ENCODE results near the gene NFIX.
A peak's percentile ranks its signal among the peaks of the same experiment; 100 is the strongest.

Gene NFIX

GRCh38 chr19:13078897-13079541, 83.7 kb downstream of the NFIX start:
- no peak for DNase-seq

DNA sequence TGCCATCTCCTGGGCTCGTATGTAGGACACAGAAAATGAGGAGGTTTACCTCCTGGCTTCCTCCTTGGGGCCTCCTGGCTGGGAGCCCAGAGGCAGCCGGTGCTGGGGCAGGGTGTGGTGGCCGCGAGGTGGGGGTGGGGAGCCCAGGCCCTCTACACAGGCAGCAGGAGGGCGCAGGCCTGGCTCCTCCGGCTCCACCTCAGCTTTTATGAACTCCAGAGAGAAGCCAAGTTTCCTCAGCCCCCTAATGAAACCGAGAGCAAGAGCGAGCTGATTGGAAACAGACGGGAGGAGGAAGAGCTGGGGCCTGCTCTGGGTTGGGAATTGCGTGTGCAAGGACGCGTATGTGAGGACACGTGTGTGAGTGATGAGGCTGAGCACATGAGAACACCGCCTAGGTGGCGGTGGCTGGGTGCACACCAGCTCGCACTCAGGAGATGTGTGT, 84.3 kb downstream of the NFIX start:
- DNase-seq, result no peak

DNA sequence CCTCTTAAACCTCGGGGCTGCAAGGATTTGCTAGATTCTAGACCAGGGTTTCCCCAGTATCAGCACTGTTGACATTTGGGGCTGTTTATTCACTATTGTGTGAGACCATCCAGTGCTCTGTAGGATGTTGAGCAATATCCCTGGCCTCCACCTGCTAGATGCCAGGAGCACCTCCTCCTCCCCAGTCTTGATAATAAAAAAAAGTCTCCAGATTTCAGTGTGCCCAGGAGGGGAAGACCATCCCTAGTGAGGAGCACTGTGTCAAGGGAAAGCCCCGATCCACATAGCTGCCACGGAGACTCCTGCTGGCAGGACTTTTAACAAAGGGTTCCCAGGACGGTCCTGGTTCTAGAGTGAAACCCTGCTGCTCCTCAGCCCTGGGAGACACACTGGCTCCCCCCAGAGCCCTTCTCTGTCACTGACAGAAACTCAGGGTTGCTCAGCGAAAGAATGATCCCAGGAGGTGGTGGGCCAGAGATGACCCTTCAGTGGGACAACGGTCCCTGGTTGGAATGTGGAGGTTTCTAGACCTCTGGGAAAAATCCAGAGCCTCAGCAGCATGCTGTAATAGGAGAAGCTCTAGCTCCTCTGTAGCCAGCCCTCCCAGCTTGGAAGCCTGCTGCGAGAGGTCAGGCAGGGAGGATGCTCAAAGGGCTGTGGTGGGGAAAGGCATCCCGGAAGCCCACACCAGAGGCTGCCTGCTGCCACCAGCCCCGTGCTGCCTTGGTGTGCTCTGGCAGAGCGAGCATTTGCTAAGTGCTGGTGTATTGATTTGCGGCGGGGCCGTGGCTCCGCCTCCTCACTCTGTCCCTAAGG, 87.1 kb downstream of the NFIX start:
- no peak for DNase-seq

GRCh38 chr19:13083008-13083404, 87.7 kb downstream of the NFIX start:
- DNase-seq, result no peak

DNA sequence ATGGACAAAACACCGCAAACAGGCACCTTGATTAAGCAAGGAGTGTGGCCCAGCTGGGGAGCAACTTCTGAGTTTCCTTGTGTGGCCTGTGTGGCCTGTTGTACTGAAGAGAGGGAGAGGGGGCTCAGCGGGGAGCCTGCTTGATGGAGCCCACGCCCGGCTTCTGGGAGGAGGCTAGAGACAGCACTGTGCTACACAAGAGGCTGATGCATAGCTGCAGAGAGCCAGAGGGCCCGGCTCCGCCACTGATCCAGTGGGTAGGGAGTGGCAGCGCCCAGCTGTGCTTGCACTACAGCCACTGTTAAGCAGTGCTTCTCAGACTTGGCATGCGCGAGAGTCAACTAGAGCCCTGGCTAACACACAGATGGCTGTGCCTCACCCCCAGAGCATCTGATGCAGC, 88.4 kb downstream of the NFIX start:
- DNase-seq, result no peak

GRCh38 chr19:13085666-13086065, 90.4 kb downstream of the NFIX start:
- no peak for DNase-seq

DNA sequence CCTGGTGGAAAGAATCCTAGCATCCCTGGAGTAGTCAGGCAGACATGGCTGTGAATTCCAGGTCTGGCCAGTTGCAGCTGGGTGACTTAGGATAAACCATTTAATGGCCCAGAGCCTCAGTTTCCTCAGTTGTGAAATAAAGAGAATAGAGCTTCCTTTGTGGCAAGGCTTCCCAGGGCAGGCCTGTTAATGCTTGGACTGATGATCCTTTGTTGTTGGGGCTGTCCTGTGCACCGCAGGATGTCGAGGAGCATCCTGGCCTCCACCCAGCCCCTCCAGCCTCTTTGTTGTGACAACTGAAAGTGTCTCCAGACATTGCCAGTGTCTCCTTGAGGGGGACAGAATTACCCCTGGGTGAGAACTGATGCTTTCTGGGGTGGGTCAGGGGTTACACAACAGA, 91.1 kb downstream of the NFIX start:
- no peak for DNase-seq

DNA sequence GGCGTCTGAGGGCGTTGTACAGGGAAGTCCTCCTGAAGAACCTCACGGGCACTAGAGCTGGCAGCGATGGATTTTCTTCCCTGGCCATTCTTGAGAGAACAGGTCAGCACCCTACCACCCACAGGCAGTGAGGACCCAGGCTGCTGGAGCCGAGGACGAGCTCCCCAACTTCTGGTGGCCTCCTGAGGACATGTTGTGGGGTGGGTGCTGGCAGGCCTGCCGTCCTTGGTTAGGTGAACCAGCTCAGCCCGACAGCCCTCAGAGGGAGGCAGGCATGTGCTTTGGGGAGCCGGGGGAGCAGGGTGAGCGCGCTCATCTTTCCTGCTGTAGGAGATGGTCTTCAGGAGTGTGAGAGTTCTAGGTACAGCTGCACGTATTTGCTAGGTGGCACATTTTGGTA, 92.0 kb downstream of the NFIX start:
- DNase-seq, result no peak

GRCh38 chr19:13087795-13088537, 92.7 kb downstream of the NFIX start:
- no peak for DNase-seq

DNA sequence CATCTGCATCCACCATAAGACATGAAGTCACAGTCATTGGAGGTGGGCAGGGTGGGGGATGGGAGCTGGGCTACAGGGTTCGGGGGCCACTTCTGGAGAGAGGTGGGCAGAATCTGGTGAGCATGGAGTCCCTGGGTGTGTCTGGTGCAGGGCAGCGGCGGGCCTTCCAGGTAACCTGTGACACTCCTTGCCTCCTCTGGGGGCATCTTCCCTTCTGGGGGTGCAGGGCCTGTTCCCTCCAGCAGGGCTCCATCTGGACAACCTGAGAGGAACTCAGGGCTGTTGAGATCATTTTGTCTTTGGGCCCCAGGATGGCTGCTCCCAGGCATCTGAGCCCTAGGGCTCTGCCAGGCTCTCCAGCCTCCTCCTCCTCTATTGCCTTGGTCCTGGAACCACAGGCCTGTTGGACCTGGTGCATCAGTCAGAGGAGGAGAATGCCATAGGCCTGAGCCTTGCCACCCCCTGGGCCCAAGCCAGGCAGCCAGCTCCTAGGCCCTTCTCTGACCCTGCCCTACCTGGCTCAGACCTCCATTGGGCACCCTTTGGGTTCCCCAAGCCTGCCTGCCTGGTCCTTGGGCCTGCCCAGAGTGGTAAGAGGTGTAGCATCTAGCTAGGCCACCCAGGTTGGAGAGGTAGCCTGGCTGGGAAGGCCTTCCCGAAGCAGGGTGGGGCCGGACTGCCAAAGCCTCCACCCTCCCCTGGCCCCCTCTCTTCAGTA, 94.0 kb downstream of the NFIX start:
- DNase-seq, result no peak

DNA sequence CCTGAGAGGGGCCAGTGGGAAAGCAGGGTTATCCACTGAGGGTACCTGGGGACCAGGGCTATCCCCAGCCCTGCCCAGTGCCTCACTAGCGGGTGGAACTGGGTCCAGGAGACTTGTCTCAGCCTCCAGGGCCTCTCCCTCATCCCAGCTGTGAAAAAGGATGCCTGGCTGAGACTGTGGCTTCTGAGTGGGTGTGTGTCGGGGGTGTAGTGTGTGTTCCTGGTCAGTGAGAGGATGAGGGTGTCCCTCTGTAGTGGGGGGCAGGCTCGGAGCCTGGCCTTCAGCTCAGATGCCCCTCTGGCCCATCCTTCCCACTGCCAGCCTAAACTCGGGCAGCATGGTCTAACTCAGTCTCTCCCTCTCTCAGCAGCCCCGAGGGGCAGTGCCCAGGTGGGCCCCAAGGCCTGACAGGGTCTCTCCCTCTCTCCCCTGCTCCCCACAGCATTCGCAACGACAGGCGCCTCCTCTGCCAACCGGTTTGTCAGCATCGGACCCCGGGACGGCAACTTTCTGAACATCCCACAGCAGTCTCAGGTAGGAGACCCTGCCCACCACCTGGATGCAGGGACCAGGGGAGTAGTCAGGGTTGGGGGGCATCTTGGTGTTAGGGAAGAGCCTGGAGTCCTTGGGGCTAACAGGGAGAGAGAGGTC, 94.7 kb downstream of the NFIX start:
- no peak for DNase-seq

GRCh38 chr19:13090511-13091231, 95.4 kb downstream of the NFIX start:
- no peak for DNase-seq

- no peak for DNase-seq
Measured at GRCh38 chr19:13091400-13092157, 96.3 kb downstream of the NFIX start.

GRCh38 chr19:13092158-13092543, 96.9 kb downstream of the NFIX start:
- DNase-seq, result no peak

- no peak for DNase-seq
Measured at GRCh38 chr19:13092606-13093235, 97.4 kb downstream of the NFIX start.

GRCh38 chr19:13093407-13094105, 98.3 kb downstream of the NFIX start:
- DNase-seq, result peak; percentile 32

DNA sequence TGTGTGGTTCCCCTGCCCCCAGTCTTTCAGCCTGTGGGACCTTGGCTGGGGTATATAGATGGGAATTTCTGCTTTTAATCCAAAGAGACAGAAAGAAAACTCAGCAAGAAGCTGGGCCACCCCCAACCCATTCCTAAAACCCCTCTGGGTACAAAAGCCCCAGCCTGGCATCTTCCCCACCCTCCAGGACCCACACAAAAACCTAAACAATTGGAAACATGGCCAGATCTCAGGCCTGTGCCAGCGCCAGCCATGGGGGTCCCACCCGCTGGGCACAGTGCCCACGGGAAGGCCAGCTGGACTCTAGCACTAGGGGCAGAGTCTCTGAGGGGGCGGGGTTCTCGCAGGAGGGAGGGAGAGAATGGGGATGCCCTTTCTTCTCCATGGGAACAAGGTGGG, 98.8 kb downstream of the NFIX start:
- DNase-seq, result no peak

GRCh38 chr19:13094771-13095392, 99.6 kb downstream of the NFIX start:
- DNase-seq, result no peak

DNA sequence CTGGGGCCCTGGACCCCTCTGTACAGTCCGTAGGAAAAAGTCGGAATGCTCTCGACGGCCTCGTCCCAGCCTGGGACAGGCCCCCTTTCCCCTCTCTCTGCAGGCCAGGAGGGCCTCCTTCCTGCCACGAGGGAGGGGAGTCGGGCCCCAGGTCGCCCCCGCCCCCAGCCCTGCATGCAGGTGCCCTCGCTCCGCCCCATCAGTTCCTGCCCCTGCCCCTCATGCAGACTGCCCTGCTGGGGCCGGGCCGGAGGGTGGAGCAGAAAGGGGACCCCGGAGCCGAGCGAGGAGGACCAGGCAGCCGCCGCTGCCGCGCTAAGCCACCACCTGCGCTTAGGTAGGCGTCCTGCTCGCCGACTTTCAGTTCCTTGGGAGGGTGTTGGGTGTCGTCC, 100.1 kb downstream of the NFIX start:
- no peak for DNase-seq
